Measurements from ENCODE around the gene GPR132. TPM values are rescaled to one million over a fixed set of nuclear protein-coding genes. Genes with fewer than 3 reads are reported as not detected.

The GPR132 gene
- total RNA-seq, 1 donor from 2014 or later = 0.24 TPM

- TF ChIP-seq CTCF (conservative IDR thresholded peaks at IDR 0.05) = no peak
- Mint-ChIP-seq H3K36me3 (no peaks in the 10 kb centered on the region), H3K27me3 (peaks cover 3% of the 10 kb centered on the region), H3K9me3 (no peaks in the 10 kb centered on the region), H3K4me3 (no peak overlapping the region), H3K4me1 (ENCODE audit: unreplicated experiment) (peaks cover 5% of the 10 kb centered on the region), H3K27ac (no peak overlapping the region)
- no peak for DNase-seq (ENCODE audit: extremely low spot score, unreplicated experiment)
Observed at GRCh38 chr14:105053421-105053820, 11.8 kb downstream of the GPR132 start.

- no peak for DNase-seq (ENCODE audit: extremely low spot score, unreplicated experiment)
- Mint-ChIP-seq H3K9me3 (no peaks in the 10 kb centered on the region), H3K27ac (no peak overlapping the region), H3K36me3 (no peaks in the 10 kb centered on the region), H3K4me3 (no peak overlapping the region), H3K27me3 (peaks cover 3% of the 10 kb centered on the region), H3K4me1 (ENCODE audit: unreplicated experiment) (peaks cover 3% of the 10 kb centered on the region)
- TF ChIP-seq CTCF (conservative IDR thresholded peaks at IDR 0.05) = no peak
Observed at GRCh38 chr14:105052110-105052458, 13.1 kb downstream of the GPR132 start.

- no peaks in the 10 kb centered on the region for H3K9me3 Mint-ChIP-seq
- H3K36me3 Mint-ChIP-seq = no peaks in the 10 kb centered on the region
- no peaks in the 10 kb centered on the region for H3K4me1 Mint-ChIP-seq (ENCODE audit: unreplicated experiment)
- H3K4me3 Mint-ChIP-seq = no peak overlapping the region
- H3K27ac Mint-ChIP-seq = no peak overlapping the region
- TF ChIP-seq CTCF (conservative IDR thresholded peaks at IDR 0.05) = no peak
- DNase-seq (ENCODE audit: extremely low spot score, unreplicated experiment) = no peak
- peaks cover 3% of the 10 kb centered on the region for H3K27me3 Mint-ChIP-seq
Observed at GRCh38 chr14:105051182-105052109, 13.8 kb downstream of the GPR132 start.

GRCh38 chr14:105050551-105050897, 14.7 kb downstream of the GPR132 start:
- Mint-ChIP-seq H3K4me3 (no peak overlapping the region), H3K4me1 (ENCODE audit: unreplicated experiment) (no peaks in the 10 kb centered on the region), H3K27me3 (peaks cover 7% of the 10 kb centered on the region), H3K27ac (no peak overlapping the region), H3K9me3 (no peaks in the 10 kb centered on the region), H3K36me3 (no peaks in the 10 kb centered on the region)
- no peak for DNase-seq (ENCODE audit: extremely low spot score, unreplicated experiment)
- TF ChIP-seq CTCF (conservative IDR thresholded peaks at IDR 0.05) = no peak

GRCh38 chr14:105049753-105050550, 15.3 kb downstream of the GPR132 start:
- H3K9me3 Mint-ChIP-seq = no peaks in the 10 kb centered on the region
- H3K4me1 Mint-ChIP-seq (ENCODE audit: unreplicated experiment) = no peaks in the 10 kb centered on the region
- DNase-seq (ENCODE audit: extremely low spot score, unreplicated experiment) = no peak
- H3K27me3 Mint-ChIP-seq = peaks cover 8% of the 10 kb centered on the region
- H3K27ac Mint-ChIP-seq = no peak overlapping the region
- H3K36me3 Mint-ChIP-seq = no peaks in the 10 kb centered on the region
- no peak overlapping the region for H3K4me3 Mint-ChIP-seq
- no peak for TF ChIP-seq CTCF (conservative IDR thresholded peaks at IDR 0.05)

All from type B pancreatic cell (in vitro differentiated cells).